DMS79 (cell line): ENCODE data around the gene GRIN2A.

ENCODE experiments used
- DNase-seq: peaks from one replicate; lab custom pipeline; 2025; lab: John Stamatoyannopoulos, UW

The GRIN2A gene

GRCh38 chr16:10182222-10183053 is at the start of gene GRIN2A:
Gene GRIN2A, minus strand, starts transcription at chr16:10182428. Its CDS starts 2,017 bp downstream, at chr16:10180411.
- DNase-seq = no peak

DNA sequence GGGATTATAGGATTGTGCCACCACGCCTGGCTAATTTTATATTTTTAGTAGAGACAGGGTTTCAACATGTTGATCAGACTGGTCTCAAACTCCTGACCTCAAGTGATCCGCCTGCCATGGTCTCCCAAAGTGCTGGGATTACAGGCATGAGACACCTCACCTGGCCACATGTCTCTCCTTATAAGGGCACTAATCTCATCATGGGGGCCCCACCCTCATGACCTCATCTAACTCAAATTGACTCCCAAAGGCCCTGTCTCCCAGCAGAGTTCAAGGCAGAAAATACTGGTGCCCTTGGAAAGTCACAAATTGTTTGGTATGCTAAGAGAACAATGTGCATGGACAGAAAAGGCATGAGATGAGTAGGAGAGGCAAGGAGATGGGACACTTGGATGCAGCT is 49.3 kb upstream of the GRIN2A start:
- DNase-seq = no peak

- peak; percentile 65 for DNase-seq
These were observed 46.6 kb upstream of the GRIN2A start for GRCh38 chr16:10228779-10229178.

DNA sequence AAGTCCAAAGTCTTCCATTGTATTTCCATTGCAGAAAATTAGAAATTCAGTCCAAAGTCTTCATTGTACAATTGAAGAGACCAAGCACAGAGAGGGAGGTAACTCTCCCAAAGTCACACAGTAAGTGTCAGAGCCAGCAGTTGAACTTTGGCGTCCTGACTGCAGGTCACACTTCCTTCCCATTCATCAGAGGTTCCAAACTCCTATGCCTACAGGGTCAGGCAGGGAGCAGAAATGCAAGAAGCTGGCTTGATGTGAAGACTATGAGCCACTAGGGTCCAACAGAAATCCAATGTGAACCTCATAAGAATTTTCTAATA is 44.7 kb upstream of the GRIN2A start:
- no peak for DNase-seq

DNA sequence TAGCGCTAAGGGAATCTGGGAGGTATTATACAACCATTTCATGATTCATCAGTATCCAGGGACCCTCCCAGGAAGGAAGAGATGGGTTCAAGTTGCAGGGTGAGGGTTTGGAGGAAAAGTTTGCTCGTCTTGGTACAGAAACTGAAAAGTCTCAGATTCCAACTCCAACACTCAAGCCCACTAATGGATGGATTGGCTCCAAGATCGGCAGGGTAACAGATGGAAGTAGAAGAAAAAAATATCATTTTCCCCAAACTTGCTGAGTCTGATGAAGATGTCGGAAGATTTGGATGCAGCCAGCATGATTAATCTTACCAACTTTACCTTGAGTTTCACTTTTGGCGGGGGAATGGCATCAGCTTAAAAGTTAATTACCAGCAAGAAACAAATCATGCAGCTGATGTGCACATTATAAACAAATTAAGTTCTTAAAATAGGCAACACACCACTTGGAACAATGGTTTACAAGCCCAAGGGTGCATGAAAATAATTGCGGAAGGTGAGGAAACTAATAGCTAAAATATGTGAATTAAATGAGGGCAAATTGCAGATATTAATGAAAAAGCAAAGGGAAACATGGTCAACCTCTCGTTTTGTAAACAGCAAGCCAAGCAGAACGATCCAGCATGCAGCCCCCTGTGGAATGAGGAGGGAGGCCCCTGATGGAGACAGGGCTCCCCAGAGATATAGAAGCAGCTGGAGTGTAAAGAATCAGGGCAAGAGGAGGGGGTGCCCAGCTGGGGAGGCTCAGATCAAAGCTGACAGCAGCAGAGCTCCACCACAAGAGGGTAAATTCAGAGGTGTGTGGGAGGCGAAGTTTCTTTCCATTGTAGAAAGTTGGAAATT is 44.1 kb upstream of the GRIN2A start:
- DNase-seq = no peak

GRCh38 chr16:10225653-10226052 is 43.4 kb upstream of the GRIN2A start:
- no peak for DNase-seq

DNA sequence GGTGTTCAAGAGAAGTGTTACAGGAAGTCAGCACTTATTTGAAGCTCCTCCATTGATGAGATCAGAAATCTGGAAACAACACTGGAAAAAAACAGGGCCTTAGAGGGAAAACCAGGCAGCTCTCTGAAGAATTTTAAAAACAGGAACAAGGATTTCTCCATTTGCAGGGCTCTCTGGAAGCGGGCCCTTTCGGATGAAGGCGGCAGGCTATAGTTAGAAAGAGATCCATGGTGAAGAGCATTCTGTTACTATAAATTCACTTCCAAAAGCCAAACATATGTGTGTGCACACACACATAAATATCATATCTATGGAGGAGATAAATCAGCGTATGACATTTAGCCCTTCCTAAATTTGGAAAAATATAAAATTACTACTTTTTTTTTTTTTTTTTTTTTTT is 42.6 kb upstream of the GRIN2A start:
- no peak for DNase-seq

DNA sequence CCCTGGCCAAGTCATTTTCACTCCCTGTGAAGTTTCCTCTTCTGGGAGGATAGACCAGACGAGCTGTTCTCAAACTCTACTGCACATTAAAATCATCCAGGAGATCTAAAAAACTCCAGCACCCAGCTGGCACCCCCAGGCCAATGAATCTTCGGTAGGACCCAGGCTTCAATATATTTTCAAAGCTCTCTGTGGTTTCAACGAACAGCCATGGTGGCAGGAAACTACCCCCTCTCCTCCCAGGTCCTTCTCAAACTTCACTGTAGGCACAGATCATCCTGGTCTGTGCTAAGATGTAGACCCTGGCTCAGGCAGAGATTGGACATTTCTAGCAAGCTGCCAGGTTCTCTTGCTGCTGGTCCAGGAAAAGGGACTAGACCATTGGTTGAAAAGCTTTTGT is 38.7 kb upstream of the GRIN2A start:
- DNase-seq = no peak

DNA sequence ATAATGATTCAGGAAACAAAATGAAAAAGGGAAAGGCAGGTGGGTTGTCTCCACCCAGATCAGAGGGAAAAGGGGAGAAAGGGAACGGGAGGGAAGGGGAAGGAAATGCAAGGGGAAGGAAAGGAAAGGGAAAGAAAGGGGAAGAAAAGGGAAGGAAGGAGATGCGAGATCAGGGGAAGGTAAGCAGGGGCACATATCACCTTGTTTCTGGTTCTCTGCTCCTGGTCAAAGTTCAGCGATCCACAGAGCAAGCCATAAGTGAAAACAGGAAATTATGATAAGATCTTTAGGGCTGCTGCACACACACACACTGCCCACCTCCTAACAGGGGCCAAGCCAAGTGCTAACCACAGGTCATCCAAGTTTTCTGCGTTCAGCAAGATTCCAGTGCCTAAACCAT is 37.5 kb upstream of the GRIN2A start:
- no peak for DNase-seq

DNA sequence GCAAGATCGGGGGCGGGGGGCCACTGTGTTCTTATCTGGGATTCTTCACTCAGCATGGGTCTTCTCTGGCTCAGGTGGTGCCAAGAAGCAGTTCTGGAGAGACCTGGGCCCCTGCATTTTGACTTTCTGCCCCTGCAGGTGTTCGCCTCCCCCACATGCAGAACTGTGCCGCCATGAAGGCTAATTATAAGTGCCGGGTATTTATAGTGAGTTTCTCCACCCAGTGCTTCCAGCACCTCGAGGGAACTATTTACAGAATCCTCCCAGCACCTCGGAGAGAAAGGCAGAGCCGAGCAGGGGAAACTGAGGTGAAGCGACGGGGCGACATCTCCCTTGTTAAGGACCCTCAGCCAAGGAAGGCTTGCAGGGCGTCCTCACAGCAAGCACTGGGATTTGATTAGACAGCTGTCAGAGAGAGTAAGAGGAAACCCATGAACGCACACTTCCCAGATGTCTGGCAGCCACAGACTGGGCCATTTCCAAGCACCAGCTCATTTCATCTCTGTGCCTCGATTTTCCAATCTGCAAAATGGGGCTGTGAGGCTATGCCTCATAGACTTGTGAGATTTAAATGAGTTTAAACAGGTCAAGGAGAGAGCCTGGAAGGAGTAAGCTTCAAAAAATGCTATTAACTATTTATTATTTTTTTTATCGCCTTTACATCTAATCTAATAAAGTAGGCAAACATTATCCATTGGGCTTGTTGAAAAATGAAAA is 36.4 kb upstream of the GRIN2A start:
- DNase-seq = no peak

- no peak for DNase-seq
These were observed 31.5 kb upstream of the GRIN2A start for GRCh38 chr16:10213748-10214147.

- DNase-seq = no peak
These were observed 28.7 kb upstream of the GRIN2A start for GRCh38 chr16:10210944-10211343.

GRCh38 chr16:10206865-10207264 is 24.6 kb upstream of the GRIN2A start:
- DNase-seq = no peak

- DNase-seq = no peak
These were observed 24.0 kb upstream of the GRIN2A start for GRCh38 chr16:10206215-10206614.

DNA sequence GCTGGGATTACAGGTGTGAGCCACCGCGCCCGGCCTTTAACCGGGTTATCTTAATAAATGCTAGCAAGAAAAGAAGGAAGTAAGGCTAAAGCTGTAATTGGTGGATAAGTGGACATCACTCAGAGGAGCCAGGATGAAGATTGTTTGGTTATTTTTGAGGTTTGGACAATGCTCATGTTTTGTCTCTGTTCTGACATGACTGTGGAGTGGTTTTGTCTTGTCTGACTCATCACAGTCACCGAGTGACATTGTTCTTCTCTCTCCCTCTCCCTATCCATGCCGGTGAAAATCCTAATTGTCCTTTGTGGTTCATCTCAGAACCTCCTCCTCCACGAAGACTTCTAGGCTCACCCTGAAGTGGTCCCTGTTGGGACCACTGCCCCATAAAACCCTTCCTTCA is 23.5 kb upstream of the GRIN2A start:
- DNase-seq = no peak

GRCh38 chr16:10202649-10203048 is 20.4 kb upstream of the GRIN2A start:
- no peak for DNase-seq

DNA sequence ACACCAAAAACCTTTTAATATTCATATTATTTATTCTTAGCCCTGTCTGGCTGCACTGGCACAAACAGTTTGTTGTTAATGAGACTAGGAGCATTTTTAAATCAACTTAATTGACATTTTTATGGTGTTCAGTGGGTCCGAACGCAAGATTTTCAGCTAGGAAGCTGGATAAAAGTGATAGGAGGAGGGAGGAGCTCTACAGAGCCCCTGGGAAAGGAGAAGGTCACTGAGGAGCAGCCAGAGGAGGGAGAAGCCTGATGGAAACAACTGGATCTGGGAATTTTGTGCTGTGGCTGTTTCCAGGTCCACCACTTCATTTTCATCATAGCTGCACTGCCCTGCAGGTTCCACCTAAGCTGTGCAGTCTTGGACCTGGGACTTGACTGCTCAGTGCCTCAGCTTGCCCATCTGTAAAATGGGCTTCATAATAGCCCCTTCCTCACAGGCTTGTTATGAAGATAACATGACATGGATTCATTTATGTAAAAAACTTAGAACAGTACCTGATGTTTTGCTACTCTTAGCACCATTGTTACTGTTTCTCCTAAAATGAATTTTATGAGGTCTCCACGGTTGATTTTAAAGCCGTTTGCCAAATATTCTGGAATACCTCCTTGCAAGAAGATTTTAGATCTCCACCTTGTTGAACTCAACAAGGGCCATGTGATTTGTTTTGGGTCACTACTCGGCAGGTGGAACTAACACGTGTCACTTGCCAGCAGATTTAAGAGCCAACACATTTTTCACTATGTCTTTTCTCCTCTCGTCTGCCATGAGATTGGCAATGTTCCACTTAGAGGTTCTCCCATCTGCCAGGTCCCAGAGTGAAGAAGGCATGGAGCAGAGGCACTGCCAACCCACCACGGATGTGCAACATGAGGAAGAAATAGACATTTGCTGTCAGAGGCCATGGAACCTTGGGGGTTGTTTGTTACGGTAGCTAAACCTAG is 18.7 kb upstream of the GRIN2A start:
- no peak for DNase-seq

GRCh38 chr16:10196999-10197398 is 14.8 kb upstream of the GRIN2A start:
- no peak for DNase-seq

DNA sequence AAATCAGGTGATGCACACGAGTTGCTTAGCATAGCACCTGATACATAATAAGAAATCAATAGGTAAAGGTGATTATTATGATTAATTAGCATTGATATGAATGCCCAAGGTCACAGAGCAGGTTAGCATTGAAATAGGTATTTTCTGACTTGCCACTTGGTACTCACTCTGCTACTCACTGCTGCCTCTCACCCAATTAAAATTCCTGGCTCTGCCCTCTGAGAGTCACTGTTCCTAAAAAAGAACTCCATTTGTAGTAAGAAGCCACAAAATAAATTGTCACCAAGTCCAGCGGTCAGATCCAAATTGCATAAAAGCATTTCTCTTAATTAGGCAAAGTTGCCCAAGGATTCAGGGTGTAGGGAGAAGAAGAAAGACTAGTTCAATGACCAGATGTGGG is 8.9 kb upstream of the GRIN2A start:
- no peak for DNase-seq

DNA sequence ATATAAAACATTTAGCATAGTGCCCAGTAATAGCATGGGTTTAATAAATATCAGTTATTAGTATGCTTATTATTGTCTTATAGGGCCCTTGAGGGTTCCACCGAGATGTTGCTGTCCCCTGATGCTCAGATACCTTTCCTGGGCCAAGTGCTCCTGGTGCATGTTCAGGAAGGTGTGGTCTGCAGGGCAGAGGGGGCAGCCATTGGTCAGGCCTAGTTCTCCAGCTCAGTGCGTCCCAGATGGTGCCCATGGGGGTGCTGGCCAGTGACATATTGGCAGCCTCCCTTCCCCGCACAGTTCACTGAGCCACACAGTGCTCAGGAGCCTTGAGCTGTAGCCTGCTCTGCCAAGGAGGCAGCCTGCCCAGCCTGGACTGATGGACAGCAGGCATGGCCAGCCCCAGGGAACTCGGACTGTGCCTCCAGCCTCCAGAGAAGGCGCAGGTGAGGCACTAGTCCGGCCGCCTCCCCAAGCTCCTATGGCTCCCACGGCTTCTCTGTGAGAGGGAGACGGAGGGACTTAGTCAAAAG is 7.7 kb upstream of the GRIN2A start:
- no peak for DNase-seq

GRCh38 chr16:10188236-10188635 is 6.0 kb upstream of the GRIN2A start:
- DNase-seq = no peak
